Neural crest cell (in vitro differentiated cells): ENCODE data around the gene AP3S2. TPM values are rescaled to one million over a fixed set of nuclear protein-coding genes. Genes with fewer than 3 reads are reported as not detected.

Experiments
- DNase-seq: peaks from one replicate; pipeline ENCODE4 v3.0.0; 2021; ENCODE audit warnings: low read depth, mixed read lengths, low spot score
- H3K27ac Mint-ChIP-seq: one replicate; pipeline ENCODE4 v1.8.0; 2021; ENCODE audit warnings: mild to moderate bottlenecking, mixed read lengths; ENCODE audit not compliant: unreplicated experiment
- H3K27me3 Mint-ChIP-seq: 2 replicates; pipeline ENCODE4 v1.8.0; 2021; ENCODE audit warnings: low read depth, mild to moderate bottlenecking, mixed read lengths
- H3K36me3 Mint-ChIP-seq: 2 replicates; pipeline ENCODE4 v1.8.0; 2021; ENCODE audit warnings: low read depth, mild to moderate bottlenecking, mixed read lengths
- H3K4me1 Mint-ChIP-seq: 2 replicates; pipeline ENCODE4 v1.8.0; 2021; ENCODE audit warnings: mixed read lengths
- H3K4me3 Mint-ChIP-seq: one replicate; pipeline ENCODE4 v1.8.0; 2021; ENCODE audit warnings: mild to moderate bottlenecking, mixed read lengths
- H3K9me3 Mint-ChIP-seq: 2 replicates; pipeline ENCODE4 v1.8.0; 2021; ENCODE audit warnings: mixed read lengths
- CTCF ChIP-seq: fragments of 200-600 bp; sonication (generic); conservative IDR thresholded peaks from 2 replicates; pipeline ENCODE4 v1.5.0; 2021; ENCODE audit warnings: antibody characterized with exemption, mild to moderate bottlenecking
- microRNA-seq: library from miRNA; unstranded; fragments of <30 nt; microRNA quantifications from one replicate; pipeline ENCODE4, GENCODE V29; 2020
- total RNA-seq: library from RNA; stranded (reverse); gene quantifications from 2 replicates; pipeline ENCODE4 v1.2.1, GENCODE V29; 2021

Gene AP3S2
- total RNA-seq, 1 donor from 2014 or later, result 31.6 TPM

- Mint-ChIP-seq H3K4me3 (no peak overlapping the region), H3K9me3 (no peaks in the 10 kb centered on the region), H3K27ac (no peak overlapping the region), H3K27me3 (peaks cover 17% of the 10 kb centered on the region), H3K4me1 (peaks cover 13% of the 10 kb centered on the region), H3K36me3 (no peaks in the 10 kb centered on the region)
- no peak for TF ChIP-seq CTCF
- no peak for DNase-seq
These were observed 112.7 kb downstream of the AP3S2 start for GRCh38 chr15:89781055-89781454.

GRCh38 chr15:89780601-89781000 is 113.2 kb downstream of the AP3S2 start:
- no peaks in the 10 kb centered on the region for H3K36me3 Mint-ChIP-seq
- H3K4me3 Mint-ChIP-seq, result no peak overlapping the region
- H3K9me3 Mint-ChIP-seq, result no peaks in the 10 kb centered on the region
- TF ChIP-seq CTCF, result no peak
- H3K27ac Mint-ChIP-seq, result no peak overlapping the region
- H3K4me1 Mint-ChIP-seq, result peaks cover 13% of the 10 kb centered on the region
- no peak for DNase-seq
- H3K27me3 Mint-ChIP-seq, result peaks cover 17% of the 10 kb centered on the region

Small RNA genes within 50 kb of the gene (microRNA-seq; reads per million reads assigned to microRNA genes)
- gene MIR5009 (not detected), gene MIR5094 (not detected)

Other genes starting within 250 kb of the AP3S2 start
- 15.6 and 16.2 TPM in 2 replicates for gene KIF7, start 238.5 kb downstream of the AP3S2 start, total RNA-seq
- 0.56 and 0.73 TPM in 2 replicates for gene PLIN1, start 214.6 kb downstream of the AP3S2 start, total RNA-seq
- 7.2 and 7.9 TPM in 2 replicates for gene PEX11A, start 203.2 kb downstream of the AP3S2 start, total RNA-seq
- 0.20 TPM in 1 of 2 replicates, not detected in the other for gene WDR93, start 203.2 kb downstream of the AP3S2 start, total RNA-seq
- 1.2 and 2.3 TPM in 2 replicates for gene MESP1, start 142.7 kb downstream of the AP3S2 start, total RNA-seq
- gene MESP2, start 117.7 kb downstream of the AP3S2 start, total RNA-seq, result 0.36 and 0.42 TPM in 2 replicates
- 0.45 and 0.77 TPM in 2 replicates for gene ANPEP, start 79.1 kb downstream of the AP3S2 start, total RNA-seq
- gene ARPIN, start 19.0 kb upstream of the AP3S2 start, total RNA-seq, result 26.0 and 26.6 TPM in 2 replicates
- 60.3 and 64.4 TPM in 2 replicates for gene ZNF710, start 107.3 kb upstream of the AP3S2 start, total RNA-seq
- 214 and 218 TPM in 2 replicates for gene IDH2, start 208.5 kb upstream of the AP3S2 start, total RNA-seq